Astrocyte (in vitro differentiated cells and primary cell): ENCODE data around the gene ZNF468. TPM values are rescaled to one million over a fixed set of nuclear protein-coding genes. Genes with fewer than 3 reads are reported as not detected.
"Not testable (repeated sequence)": the region's sequence is repeated elsewhere in the genome, so short reads cannot be mapped to it uniquely, and the experiment has no call there.

Experiments
- DNase-seq: peaks from one replicate; pipeline ENCODE4 v3.0.0-alpha.2; 2010; ENCODE audit warnings: low read depth
- FAIRE-seq: peaks from 2 replicates; lab custom pipeline; 2011; peaks lifted over from hg19 to GRCh38; lab: Jason Lieb, UNC
- H2AFZ ChIP-seq: 2 replicates; pipeline ENCODE4 v1.6.0; 2012; ENCODE audit warnings: low read depth, low read length, inconsistent platforms
- H3K27ac ChIP-seq: 2 replicates; pipeline ENCODE4 v1.5.1; 2011; ENCODE audit warnings: low read depth, low read length, inconsistent platforms
- H3K27me3 ChIP-seq: 2 replicates; pipeline ENCODE4 v1.6.0; 2011; ENCODE audit warnings: low read length, inconsistent platforms; ENCODE audit not compliant: insufficient read depth
- H3K36me3 ChIP-seq: 2 replicates; pipeline ENCODE4 v1.5.1; 2011; ENCODE audit warnings: low read length, inconsistent platforms; ENCODE audit not compliant: insufficient read depth
- H3K4me1 ChIP-seq: 2 replicates; pipeline ENCODE4 v1.5.1; 2011; ENCODE audit warnings: low read length, inconsistent platforms; ENCODE audit not compliant: insufficient read depth
- H3K4me2 ChIP-seq: 2 replicates; pipeline ENCODE4 v1.6.0; 2012; ENCODE audit warnings: low read length, inconsistent platforms
- H3K4me3 ChIP-seq: 2 replicates; pipeline ENCODE4 v1.5.1; 2011; ENCODE audit warnings: low read depth, mild to moderate bottlenecking, low read length, inconsistent platforms; ENCODE audit not compliant: insufficient read depth
- H3K79me2 ChIP-seq: 2 replicates; pipeline ENCODE4 v1.6.0; 2012; ENCODE audit warnings: mild to moderate bottlenecking, low read length, inconsistent platforms; ENCODE audit not compliant: insufficient read depth
- H3K9ac ChIP-seq: 2 replicates; pipeline ENCODE4 v1.6.0; 2012; ENCODE audit warnings: mild to moderate bottlenecking, low read length, inconsistent platforms
- H3K9me3 ChIP-seq: 2 replicates; pipeline ENCODE4 v1.5.1; 2012; ENCODE audit warnings: low read depth, mild to moderate bottlenecking, low read length, inconsistent platforms; ENCODE audit not compliant: insufficient read depth
- H4K20me1 ChIP-seq: 2 replicates; pipeline ENCODE4 v1.6.0; 2012; ENCODE audit warnings: low read length, inconsistent platforms; ENCODE audit not compliant: insufficient read depth
- H3K27ac Mint-ChIP-seq: one replicate; pipeline ENCODE4 v1.8.0; 2021; ENCODE audit warnings: mild to moderate bottlenecking, mixed read lengths; ENCODE audit not compliant: unreplicated experiment
- H3K27me3 Mint-ChIP-seq: one replicate; pipeline ENCODE4 v1.8.0; 2021; ENCODE audit warnings: low read depth, mixed read lengths; ENCODE audit not compliant: unreplicated experiment
- H3K36me3 Mint-ChIP-seq: one replicate; pipeline ENCODE4 v1.8.0; 2021; ENCODE audit warnings: low read depth, mixed read lengths; ENCODE audit not compliant: unreplicated experiment
- H3K4me1 Mint-ChIP-seq: one replicate; pipeline ENCODE4 v1.8.0; 2021; ENCODE audit warnings: low read depth, mixed read lengths; ENCODE audit not compliant: unreplicated experiment
- H3K4me3 Mint-ChIP-seq: one replicate; pipeline ENCODE4 v1.8.0; 2021; ENCODE audit warnings: mild to moderate bottlenecking, moderate library complexity, mixed read lengths; ENCODE audit not compliant: unreplicated experiment
- H3K9me3 Mint-ChIP-seq: one replicate; pipeline ENCODE4 v1.8.0; 2021; ENCODE audit warnings: mild to moderate bottlenecking, mixed read lengths; ENCODE audit not compliant: unreplicated experiment
- EZH2 ChIP-seq: IDR thresholded peaks from 2 replicates; pipeline ENCODE4 v1.6.1; 2012; ENCODE audit warnings: mild to moderate bottlenecking, low read length, inconsistent platforms; ENCODE audit not compliant: insufficient read depth
- total RNA-seq: library from RNA; stranded (reverse); gene quantifications from 2 replicates; pipeline ENCODE4 v1.2.1, GENCODE V29; 2021
- TF ChIP-seq, protein P1 (sequence below): IDR thresholded peaks from 2 replicates; pipeline ENCODE4 v1.5.1; 2011; ENCODE audit warnings: low read depth, mild to moderate bottlenecking, inconsistent platforms, low read length, moderate library complexity; ENCODE audit not compliant: insufficient read depth

The ZNF468 gene
- total RNA-seq, 1 donor from 2014 or later: 20.0 TPM

DNA sequence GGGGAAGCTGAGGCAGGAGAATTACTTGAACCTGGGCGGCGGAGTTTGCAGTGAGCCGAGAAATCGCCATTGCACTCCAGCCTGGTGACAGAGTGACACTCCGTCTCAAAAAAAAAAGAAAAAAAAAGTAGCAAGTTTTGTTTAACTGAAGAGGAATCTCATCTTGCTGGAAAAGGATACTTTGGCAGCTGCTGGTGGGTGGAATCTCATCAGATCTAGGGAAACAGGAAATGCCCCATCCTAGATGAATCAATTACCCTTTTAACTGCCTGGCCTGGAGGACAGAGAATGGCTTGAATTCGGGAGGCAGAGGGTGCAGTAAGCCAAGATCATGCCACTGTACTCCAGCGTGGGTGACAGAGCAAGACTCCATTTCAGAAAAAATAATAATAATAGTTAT, 31.7 kb upstream of the ZNF468 start:
- Mint-ChIP-seq H3K4me3 (no peak overlapping the region), H3K4me1 (no peaks in the 10 kb centered on the region), H3K27ac (no peak overlapping the region), H3K27me3 (no peaks in the 10 kb centered on the region), H3K9me3 (peaks cover 8% of the 10 kb centered on the region), H3K36me3 (peaks cover 67% of the 10 kb centered on the region)
- Histone ChIP-seq H3K4me3 (no peak overlapping the region), H3K27ac (no peak overlapping the region), H3K79me2 (peaks cover 8% of the 10 kb centered on the region), H3K4me2 (no peak overlapping the region), H3K27me3 (no peaks in the 10 kb centered on the region), H4K20me1 (no peaks in the 10 kb centered on the region), H3K9me3 (peaks cover 18% of the 10 kb centered on the region), H3K9ac (no peak overlapping the region), H3K36me3 (peaks cover 5% of the 10 kb centered on the region), H3K4me1 (no peaks in the 10 kb centered on the region), H2AFZ (no peak overlapping the region)
- TF ChIP-seq EZH2: no peak
- TF ChIP-seq, protein P1, sequence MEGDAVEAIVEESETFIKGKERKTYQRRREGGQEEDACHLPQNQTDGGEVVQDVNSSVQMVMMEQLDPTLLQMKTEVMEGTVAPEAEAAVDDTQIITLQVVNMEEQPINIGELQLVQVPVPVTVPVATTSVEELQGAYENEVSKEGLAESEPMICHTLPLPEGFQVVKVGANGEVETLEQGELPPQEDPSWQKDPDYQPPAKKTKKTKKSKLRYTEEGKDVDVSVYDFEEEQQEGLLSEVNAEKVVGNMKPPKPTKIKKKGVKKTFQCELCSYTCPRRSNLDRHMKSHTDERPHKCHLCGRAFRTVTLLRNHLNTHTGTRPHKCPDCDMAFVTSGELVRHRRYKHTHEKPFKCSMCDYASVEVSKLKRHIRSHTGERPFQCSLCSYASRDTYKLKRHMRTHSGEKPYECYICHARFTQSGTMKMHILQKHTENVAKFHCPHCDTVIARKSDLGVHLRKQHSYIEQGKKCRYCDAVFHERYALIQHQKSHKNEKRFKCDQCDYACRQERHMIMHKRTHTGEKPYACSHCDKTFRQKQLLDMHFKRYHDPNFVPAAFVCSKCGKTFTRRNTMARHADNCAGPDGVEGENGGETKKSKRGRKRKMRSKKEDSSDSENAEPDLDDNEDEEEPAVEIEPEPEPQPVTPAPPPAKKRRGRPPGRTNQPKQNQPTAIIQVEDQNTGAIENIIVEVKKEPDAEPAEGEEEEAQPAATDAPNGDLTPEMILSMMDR: no peak
- FAIRE-seq (no peak), DNase-seq (no peak)

GRCh38 chr19:52880895-52881389, 23.5 kb upstream of the ZNF468 start:
- no peak for TF ChIP-seq EZH2
- TF ChIP-seq, protein P1: no peak
- Histone ChIP-seq H3K4me1 (no peaks in the 10 kb centered on the region), H4K20me1 (no peaks in the 10 kb centered on the region), H3K4me3 (no peak overlapping the region), H3K27me3 (no peaks in the 10 kb centered on the region), H3K9me3 (peaks cover 53% of the 10 kb centered on the region), H3K9ac (no peak overlapping the region), H3K27ac (no peak overlapping the region), H3K79me2 (no peaks in the 10 kb centered on the region), H2AFZ (no peak overlapping the region), H3K36me3 (peaks cover 22% of the 10 kb centered on the region), H3K4me2 (no peak overlapping the region)
- H3K4me1 Mint-ChIP-seq: no peaks in the 10 kb centered on the region
- FAIRE-seq: no peak
- H3K27ac Mint-ChIP-seq: no peak overlapping the region
- no peak overlapping the region for H3K4me3 Mint-ChIP-seq
- no peaks in the 10 kb centered on the region for H3K27me3 Mint-ChIP-seq
- peaks cover 81% of the 10 kb centered on the region for H3K36me3 Mint-ChIP-seq
- peaks cover 64% of the 10 kb centered on the region for H3K9me3 Mint-ChIP-seq
- DNase-seq: no peak

- not testable (repeated sequence) for H2AFZ ChIP-seq, FAIRE-seq, DNase-seq, H3K4me2 ChIP-seq, H3K4me1 ChIP-seq, H3K27me3 Mint-ChIP-seq, H3K79me2 ChIP-seq, H3K27ac Mint-ChIP-seq, H3K4me3 ChIP-seq, H3K36me3 ChIP-seq, H3K9me3 ChIP-seq, H4K20me1 ChIP-seq, H3K4me3 Mint-ChIP-seq, H3K4me1 Mint-ChIP-seq, H3K9ac ChIP-seq, H3K27me3 ChIP-seq, H3K27ac ChIP-seq
- peaks cover 18% of the 10 kb centered on the region for H3K9me3 Mint-ChIP-seq
- H3K36me3 Mint-ChIP-seq: peaks cover 33% of the 10 kb centered on the region
Observed at GRCh38 chr19:52872996-52873395, 15.6 kb upstream of the ZNF468 start.
